Activated T-helper 1 cell treated with anti-CD3 and anti-CD28 coated beads, Interleukin-2, amount 50 U/mL, for 16 hours (primary cell): Measurements from ENCODE around the gene SCLY.
"Not testable (repeated sequence)": the region's sequence is repeated elsewhere in the genome, so short reads cannot be mapped to it uniquely, and the experiment has no call there.

ENCODE experiments used
- DNase-seq, 2 donors: peaks; one replicate each; pipeline ENCODE4 v3.0.0-alpha.2; 2020; ENCODE audit warnings: low read depth in 1 of 2, low spot score in 1 of 2

Gene SCLY

DNA sequence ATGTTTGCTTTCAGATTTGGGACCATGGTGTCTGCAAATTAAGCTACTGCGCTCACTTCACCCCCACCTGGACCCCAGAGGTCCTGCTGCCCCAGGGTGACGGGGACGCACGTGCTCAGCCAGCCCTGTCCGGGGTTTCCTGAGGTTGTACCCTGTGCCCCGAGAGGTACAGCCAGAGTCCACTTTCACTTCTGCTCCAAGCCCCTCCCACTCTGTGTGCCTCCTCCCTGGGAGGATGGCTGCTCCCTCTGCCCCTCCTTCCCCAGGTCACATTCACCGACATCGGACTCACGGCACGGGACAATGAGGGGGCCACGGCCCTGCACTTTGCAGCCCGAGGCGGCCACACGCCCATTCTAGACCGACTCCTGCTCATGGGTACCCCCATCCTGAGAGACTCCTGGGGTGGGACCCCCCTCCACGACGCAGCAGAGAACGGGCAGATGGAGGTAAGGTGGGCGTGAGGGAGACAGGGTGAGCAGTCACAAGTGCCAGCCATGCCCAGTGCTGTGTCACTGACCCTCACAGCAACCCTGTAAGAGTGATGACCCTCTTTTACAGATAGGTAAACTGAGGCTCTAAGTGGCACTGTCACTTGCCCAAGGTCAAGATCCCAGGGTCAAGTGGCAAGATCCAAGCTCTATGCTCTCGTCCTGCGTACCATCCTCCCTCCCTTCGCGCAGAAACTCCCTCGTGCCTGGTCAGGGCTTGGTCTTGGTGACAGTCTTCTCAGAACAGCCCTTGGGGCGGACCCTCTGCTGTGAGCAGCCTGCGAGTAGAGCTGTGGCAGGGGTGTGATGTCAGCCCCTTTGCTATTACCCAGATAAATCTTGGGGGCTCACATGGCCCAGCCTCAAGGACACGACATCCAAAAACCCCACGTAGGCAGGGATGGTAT lies 47.0 kb downstream of the SCLY start:
- no peak for DNase-seq

DNA sequence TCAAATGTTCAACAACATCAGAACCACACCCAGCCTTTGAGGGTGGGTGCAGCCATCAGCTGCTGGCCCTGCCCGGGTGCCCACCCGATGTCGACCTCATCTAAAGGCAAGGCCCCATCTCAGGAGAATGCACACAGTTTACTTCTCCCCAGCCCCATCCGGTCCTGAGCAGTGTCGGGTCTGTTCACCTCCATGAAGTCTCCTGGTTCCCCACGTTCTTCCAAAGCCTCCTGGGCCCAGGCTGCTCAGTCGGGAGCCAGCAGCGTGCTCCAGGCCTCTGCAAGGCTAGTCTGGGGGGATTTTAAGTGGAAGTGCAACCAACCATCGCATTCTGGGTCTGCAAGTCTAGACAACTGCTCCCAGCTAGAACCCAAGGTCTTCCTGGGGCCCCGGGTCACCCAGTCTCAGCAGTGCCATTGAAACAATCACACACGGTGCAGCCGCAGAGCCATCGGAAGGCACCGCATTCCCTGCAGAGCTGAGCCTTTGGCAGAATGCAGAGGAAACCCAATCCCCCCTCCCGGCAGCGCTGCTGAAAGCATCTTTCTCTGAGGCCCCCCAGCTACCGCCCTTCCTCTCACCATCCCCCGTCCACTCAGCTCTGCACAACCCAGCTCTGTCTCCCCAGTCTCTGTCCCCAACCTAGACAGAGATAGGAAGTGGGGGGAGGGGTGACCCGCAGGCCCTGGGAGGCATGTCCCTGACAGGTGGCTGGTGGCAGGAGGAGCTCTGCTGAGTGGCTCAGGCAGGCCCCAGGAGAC lies 47.8 kb downstream of the SCLY start:
- DNase-seq = no peak

DNA sequence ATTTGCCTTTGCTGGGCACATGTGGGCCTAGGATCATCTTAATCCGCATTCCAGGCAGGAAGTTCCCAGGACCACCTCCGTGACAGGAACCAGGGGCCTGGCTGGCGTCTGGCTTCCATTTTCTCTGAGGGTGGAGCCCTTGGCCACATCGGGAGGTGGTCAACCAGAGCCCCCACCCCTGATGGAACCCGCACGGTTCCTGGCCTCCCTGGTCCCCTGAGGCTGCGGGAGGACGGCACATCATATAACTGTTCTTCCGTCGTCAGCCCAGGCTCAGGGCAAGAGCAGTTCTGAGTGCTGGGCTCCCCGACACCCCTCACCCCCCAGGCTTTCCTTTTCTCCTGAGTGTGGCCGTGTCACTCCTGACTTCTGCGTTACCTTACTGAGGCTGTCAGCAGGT lies 52.8 kb downstream of the SCLY start:
- DNase-seq = no peak

DNA sequence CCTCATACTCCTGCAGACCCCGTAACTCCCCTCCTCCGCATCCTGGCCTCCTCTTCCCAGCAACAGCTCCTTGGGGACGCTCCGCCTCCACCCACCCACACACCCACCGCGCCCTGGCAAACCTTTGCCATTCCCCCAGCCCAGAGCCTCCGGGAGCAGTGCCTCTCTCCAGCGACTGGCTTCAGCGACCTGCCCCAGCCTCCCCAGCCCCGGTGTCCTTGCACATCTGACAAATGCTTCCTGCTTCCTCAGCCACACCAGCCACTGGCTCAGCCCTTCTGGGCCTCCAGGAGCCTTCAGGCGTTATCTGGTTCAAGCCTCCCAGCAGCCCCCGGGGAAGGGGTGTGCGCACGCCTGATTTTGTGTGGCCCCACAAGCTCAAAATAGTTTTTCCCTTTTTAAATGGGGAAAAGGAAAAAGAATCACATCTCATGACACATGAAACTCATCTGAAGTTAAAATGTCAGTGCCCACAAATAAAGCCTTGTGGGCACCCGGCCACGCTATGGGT lies 53.6 kb downstream of the SCLY start:
- no peak for DNase-seq

DNA sequence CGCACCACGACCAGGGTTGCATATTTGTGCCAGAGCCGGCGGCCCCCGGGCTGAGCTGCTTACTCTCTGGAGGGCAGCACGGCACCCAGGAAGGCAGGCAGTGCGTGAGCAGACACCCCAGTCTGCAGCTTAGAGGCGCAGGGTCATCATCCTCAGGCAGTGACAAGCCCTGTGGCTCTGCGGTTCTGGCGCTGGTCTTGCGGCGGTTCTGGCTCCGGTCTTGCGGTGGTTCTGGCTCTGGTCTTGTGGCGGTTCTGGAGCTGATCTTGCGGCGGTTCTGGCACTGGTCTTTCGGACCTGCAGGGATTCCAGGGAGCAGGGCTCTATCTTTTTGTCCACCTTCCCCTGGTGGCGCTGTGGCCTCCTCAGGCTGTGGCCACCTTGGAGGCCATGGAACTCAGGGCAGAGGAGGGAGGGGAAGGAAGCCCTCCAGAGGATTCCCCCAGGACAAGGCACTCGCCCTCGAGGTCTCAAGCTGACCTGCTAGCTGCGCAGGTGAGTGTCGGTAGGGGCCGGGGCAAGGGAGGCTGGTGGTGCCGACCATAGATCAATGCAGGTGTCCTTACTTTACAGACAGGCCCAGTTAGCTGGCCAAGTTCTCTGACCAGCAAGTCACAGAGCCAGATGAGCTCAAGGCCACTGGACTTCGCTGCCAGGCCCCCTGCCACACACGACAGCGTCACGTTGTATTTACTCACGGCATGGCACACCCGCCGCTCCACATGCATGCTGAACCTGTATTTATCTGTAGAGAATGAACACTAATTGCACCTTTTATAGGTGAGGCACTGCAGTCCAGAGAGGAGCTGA lies 54.3 kb downstream of the SCLY start:
- DNase-seq = no peak

DNA sequence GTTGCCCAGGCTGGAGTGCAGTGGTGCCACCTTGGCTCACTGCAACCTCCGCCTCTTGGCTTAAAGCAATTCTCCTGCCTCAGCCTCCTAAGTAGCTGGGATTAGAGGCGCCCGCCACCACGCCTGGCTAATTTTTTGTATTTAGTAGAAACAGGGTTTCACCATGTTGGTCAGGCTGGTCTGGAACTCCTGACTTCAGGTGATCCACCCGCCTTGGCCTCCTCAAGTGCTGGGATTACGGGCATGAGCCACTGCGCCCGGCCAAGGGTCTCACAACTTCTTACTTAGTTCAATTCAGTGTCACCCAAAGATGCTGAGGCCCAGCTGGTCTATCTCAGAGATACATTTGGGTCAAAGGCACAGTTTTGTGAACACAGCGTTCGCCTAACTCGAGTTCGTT lies 54.9 kb downstream of the SCLY start:
- not testable (repeated sequence) for DNase-seq

DNA sequence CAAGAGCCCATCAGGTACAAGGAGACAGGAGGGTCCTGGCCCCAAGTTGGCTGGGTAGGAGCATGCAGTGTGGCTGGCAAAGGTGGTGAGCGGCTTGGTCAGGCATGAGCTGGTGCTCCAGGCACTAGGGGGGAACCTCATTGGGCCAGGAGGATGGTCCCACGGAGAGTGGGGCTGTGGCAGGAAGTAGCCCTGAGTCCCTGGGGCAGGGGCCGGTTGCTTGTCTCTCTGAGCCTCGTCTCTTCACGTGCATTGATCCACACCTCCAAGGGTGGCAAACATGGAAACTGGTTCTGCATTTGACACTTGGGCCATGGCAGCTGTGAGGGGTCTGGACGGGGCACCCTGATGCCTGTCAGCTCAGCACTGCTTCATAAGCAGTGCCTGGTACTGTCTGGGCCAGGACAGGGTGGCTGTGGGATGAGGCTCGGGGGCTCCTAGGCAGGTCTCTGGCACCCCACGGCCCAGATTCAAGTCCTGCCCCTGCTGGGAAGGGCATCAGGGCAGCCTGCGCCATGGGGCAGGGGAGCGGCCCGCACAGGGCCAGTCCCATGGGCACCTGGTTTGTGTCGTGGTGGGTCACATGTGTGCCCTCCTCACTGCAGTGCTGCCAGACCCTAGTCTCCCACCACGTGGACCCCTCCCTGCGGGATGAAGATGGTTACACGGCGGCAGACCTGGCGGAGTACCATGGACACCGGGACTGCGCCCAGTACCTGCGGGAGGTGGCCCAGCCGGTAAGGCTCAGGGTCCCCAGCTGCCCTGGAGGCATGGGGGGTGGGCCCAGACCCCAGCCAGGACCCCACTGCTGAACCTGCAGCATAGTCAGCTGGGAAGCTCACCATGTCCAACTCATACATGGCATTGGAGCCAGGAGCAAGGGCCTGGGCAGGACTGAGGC lies 55.7 kb downstream of the SCLY start:
- no peak for DNase-seq

DNA sequence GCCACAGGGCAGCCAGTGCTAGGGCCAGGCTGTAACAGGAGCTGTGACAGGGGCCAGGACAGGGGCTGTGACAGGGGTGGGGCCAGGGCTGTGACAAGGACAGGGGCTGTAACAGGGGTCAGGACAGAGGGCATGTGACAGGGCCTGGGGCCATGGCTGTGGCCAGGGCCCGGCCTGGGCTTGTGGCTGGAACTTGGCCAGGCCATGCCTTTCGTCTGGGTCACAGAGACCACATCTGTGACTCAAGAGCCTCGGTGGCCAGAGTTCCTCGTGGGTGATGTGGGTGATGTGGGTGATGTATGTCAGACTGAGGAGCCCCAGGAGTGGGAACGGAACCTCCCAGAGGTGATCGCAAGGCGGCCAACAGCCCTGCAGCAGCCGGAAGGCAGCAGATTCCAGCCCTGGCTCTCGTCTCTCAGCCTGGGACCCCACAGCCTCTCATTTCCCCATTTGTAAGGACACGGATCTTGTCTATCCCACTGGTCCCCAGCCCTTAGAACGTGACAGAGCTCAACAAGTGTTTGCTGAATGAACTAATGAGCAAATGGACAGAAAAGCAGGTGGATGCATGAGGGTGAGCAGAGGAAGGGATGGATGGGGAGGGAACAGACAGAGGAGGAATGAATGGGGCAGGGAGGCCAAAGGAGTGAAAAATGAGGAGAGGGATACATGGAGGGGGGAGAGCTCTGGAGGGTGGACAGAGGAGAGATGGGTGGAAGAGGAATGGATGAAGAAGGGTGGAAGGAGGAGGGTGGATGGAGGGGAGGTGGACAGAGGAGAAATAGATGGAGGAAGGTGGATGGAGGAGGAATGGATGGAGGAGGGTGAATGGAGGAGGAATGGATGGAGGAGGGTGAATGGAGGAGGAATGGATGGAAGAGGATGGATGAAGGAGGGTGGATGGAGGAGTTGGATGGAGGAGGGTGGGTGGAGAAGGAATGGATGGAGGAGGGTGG lies 56.7 kb downstream of the SCLY start:
- DNase-seq = no peak

DNA sequence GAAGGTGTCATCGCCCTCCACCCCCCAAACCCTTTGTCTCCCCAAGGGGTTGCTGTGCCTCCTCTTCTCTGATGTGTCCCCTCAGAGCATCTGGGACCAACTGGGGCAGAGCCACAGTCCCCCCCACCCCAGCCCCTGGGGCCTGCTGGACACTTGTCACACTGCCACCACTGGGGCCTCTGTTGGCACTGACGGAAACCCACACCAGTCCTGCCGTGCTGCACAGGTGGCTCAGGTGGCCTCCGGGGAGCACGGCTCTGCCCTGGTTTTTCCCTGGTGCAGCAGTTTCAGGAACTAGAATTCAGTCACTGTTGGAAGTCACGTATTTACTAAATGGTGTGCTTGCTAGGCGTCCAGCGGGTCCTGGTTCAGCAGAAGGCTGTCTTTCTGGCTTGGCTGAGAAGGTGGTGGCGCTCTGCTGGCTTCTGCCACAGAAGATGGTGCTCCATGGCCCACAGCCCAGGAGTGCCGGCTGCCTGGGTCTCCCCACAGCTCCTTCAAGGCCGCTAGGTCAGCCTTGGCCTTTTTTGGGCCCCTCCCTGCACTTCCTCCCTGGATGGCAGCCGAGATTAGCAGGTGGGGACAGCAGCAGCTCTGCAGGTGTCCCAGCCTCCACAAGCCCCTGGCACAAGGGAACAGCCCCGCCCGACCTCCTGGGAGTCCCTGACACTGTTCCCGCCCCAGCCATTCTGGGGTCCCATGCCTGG lies 59.1 kb downstream of the SCLY start:
- no peak for DNase-seq

DNA sequence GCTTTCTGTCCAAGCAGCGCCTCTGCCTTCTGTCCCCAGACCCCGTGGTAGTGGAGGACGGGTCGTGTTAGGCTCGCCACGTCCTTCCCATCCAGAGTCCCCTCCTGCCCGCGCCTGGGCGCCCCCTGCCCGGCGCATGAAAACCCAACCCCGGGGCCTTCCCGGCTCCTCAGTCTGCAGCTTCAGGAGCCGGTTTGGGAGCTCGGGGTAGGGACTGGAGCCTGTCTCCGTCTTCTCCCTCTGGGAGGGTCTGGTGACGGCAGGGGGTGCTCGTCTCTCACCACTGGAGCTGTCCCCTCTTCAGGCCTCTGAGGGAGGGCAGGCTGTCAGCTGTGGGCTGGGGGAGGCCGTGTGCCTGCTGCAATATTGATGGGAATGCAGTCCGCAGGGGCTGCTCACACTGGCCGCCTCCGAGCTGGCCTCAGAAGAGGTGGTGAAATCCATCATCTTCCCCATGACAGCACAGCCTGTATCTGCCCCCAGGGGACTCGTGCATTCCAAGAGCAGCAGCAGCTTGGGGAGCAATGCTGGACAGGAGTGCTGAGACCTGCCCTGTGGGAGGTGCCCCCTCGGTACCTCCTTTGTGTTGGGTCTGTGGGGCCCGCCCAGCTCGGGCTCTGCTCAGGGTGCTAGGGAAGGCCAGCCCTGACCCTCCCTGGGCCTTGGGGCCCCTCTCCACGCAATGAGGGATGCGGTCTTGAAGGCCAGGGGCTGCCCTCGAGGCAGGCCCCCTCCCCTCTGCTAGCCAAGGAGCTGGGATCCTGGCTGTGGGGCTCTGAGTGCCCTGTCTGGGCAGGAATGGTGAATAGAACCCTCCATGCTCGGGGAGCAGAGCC lies 59.9 kb downstream of the SCLY start:
- DNase-seq = no peak

DNA sequence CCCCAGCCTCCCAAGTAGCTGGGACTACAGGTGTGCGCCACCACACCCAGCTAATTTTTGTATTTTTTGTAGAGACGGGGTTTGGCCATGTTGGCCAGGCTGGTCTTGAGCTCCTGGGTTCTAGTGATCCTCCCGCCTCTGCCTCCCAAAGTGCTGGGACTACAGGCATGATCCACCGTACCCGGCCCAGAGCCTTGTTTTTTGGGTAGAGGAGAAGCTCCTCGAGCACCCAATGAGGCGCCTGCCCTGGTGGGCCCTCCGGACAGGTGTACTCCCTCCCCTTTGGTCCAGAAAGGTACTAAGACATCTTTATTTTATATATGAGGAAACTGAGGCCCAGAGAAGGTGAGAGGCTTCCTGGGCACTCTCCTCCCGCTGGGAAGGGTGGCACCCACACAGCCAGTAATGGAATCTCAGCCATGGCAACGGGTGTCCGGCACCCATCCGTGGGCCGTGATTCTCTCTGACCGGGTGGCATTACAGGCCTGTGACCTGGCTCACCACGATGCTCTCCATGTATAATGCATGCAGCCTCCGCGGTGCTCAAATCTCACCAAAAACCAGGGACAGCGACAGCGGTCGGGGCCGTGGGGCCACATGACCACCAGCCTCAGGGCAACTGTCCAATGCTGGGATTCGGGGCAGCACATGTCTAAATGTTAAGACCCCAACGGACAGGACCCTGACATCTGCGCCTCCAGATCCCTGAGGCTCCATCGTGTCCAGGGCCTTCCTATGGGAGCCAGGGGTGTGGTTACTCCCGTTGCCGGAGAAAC lies 60.9 kb downstream of the SCLY start:
- DNase-seq = no peak

DNA sequence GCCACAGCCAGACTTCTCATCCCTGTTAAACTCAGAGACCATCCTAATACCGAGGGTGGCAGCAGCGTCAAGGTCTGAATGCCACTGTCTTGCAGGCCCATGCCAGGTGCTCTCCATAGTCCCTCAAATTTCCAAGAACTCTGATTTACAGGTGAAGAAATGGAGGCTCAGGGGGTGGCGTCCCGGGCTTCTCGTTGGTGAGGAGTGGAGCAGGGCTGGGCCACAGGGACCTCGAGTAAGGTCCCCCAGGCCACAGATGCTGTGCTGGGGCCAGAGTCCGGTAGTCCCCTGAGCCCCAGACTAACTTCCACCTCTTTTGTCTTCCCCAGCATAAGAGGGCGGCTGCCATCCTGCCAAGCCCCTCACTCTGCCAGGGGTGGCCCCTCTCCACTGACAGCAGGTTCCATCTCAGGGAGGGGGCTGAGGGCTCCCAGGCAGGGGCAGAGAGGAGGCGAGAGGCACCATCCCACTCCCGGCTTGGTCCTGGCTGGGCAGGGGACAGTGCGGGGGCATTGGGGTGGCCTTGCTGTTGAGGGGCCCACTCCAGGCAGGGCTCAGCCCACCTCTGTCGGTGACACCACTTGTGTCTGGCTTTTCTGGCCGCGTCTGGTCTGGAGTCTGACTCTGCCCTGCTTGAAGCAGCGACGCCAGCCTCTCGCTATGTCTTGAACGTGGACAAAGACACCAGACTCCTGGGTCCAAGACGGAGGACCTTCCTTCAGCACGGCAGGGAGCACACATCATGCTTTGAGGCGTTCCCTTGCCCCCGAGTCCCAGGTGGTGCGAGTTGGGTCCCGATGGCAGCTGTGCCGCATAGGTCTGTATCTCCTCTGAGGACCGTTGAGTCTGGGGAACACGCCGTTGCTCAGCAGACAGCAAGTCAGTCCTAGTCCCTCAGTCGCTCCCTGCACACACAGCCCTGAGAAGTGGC lies 61.8 kb downstream of the SCLY start:
- DNase-seq = no peak

DNA sequence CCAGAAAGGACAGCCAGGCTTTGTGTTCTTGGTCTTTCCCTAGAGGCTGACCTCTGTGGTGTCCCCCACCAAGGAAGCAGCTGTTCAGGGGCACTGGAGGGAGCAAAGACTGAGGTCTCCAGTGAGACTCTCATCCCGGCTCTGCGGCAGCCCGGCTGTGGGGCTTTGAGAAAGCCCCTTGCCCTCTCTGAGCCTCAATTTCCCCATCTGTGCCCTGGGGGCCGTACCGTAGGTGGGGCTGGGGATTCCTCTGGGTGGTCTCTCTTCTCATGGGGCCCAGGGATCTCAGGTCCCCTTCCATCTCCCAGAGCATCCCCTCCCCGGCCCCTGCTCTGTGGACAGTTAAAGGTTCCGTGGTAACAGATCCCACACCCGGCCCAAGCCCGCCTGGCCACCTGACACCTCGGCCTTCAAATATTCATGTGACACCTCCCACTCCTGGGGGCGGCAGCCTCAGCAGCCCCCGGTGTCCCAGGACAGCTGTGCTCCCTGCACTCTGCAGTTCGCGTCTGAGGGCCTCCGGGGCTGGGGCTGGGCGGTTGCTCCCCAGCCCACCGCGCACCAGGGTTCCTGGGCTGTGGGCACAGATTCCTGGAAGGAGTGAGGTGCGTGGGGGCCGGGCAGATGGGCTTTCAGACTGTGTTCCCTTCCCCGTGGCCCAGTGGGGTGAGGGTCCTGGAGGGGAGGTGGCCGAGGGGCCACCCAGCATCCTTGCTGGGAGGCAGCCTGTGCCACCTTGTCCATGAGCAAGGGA lies 62.6 kb downstream of the SCLY start:
- DNase-seq = no peak

DNA sequence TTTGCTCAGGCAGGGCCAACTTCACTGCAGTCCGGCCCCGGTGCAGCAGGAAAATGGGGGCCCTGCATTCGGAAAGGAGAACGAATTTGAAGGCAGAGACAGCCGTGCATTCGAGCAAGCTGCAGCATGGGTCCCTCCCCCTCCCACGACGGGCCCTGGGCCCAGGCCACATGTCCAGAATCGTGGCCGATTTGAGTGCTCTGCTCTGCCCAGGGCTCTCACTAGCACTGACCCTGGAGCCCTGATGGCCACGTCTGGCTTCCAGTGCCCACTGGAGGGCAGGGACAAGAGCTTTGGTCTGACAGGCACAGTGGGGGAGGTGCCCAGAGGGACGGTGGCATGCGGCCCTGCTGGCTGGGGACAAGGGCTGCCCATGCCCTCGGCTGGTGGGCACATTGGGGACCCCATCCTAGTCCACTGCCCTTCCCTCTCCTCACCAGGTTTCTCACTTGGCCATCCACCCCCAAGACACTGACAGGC lies 63.2 kb downstream of the SCLY start:
- no peak for DNase-seq
